ENCODE measurements around the gene PCBP4.

- TF ChIP-seq ZNF274 (IDR thresholded peaks at IDR 0.05; ENCODE audit: low read depth, low read length) (no peak), YY1 (IDR thresholded peaks at IDR 0.05; ENCODE audit: insufficient read depth, insufficient read length) (no peak)
Measured at GRCh38 chr3:51943451-51944391, 23.5 kb downstream of the PCBP4 start.
